H1 (cell line): ENCODE data around the gene HMCN1. TPM values are rescaled to one million over a fixed set of nuclear protein-coding genes. Genes with fewer than 3 reads are reported as not detected.

Experiments
- CTCF ChIA-PET: fragments of 300-600 bp; sonication (Branson Sonifier 250); formaldehyde crosslinking; loops from one replicate; lab custom pipeline; 2021; ENCODE audit not compliant: partially characterized antibody; lab: Charles Lee
- POLR2A ChIA-PET: fragments of 300-600 bp; sonication (Branson Sonifier 250); formaldehyde crosslinking; loops from one replicate; lab custom pipeline; 2021; ENCODE audit warnings: inconsistent platforms; ENCODE audit not compliant: partially characterized antibody; lab: Charles Lee
- DNase-seq, 2 experiments: peaks; one replicate each; pipeline versions ENCODE4 v3.0.0 to v3.0.0-alpha.2; 2010 to 2022; ENCODE audit warnings: low spot score in 2 of 2, low read depth in 1 of 2, mixed read lengths in 1 of 2
- FAIRE-seq: peaks from 2 replicates; lab custom pipeline; 2011; peaks lifted over from hg19 to GRCh38; lab: Jason Lieb, UNC
- H2AFZ ChIP-seq: 2 replicates; pipeline ENCODE4 v1.8.1; 2012; ENCODE audit warnings: low read length, inconsistent platforms
- H2AK5ac ChIP-seq: 2 replicates; pipeline ENCODE4 v1.6.1; 2013; ENCODE audit warnings: low read depth, low read length
- H2BK120ac ChIP-seq: replicated peaks from 2 replicates; pipeline ENCODE3; 2013; ENCODE audit warnings: low read depth, low read length, inconsistent platforms
- H2BK12ac ChIP-seq: 2 replicates; pipeline ENCODE4 v1.6.1; 2013; ENCODE audit warnings: low read depth, low read length
- H2BK15ac ChIP-seq: 2 replicates; pipeline ENCODE4 v1.6.1; 2013; ENCODE audit warnings: low read length
- H2BK20ac ChIP-seq: 2 replicates; pipeline ENCODE4 v1.6.1; 2013; ENCODE audit warnings: low read length
- H2BK5ac ChIP-seq: 2 replicates; pipeline ENCODE4 v1.6.1; 2013; ENCODE audit warnings: low read depth, low read length
- H3K14ac ChIP-seq: 2 replicates; pipeline ENCODE4 v1.6.1; 2013; ENCODE audit warnings: inconsistent platforms; ENCODE audit not compliant: insufficient read length
- H3K18ac ChIP-seq: 2 replicates; pipeline ENCODE4 v1.6.1; 2013; ENCODE audit warnings: low read length; ENCODE audit errors: extremely low read depth
- H3K23ac ChIP-seq: 2 replicates; pipeline ENCODE4 v1.6.1; 2013; ENCODE audit warnings: inconsistent platforms; ENCODE audit not compliant: insufficient read length
- H3K23me2 ChIP-seq: 2 replicates; pipeline ENCODE4 v1.6.1; 2013; ENCODE audit warnings: low read depth, low read length
- H3K27ac ChIP-seq: 2 replicates; pipeline ENCODE4 v1.6.1; 2011; ENCODE audit warnings: low read depth, low read length, inconsistent platforms
- H3K27me3 ChIP-seq, 4 experiments: replicated peaks in 1 of 4; 1 replicate in 1 of 4; 2 replicates in 3 of 4; pipeline versions ENCODE4 v1.6.1 to v1.8.1; 2011 to 2013; ENCODE audit warnings: low read length in 3 of 4, mild to moderate bottlenecking in 3 of 4, inconsistent platforms in 2 of 4, mixed read lengths in 2 of 4, moderate library complexity in 1 of 4; ENCODE audit not compliant: control insufficient read depth in 3 of 4, insufficient read depth in 3 of 4; ENCODE audit errors: extremely low read depth in 1 of 4
- H3K36me3 ChIP-seq, 4 experiments: 2 replicates each; pipeline versions ENCODE4 v1.6.1 to v1.8.1; 2011 to 2013; ENCODE audit warnings: mild to moderate bottlenecking in 4 of 4, low read length in 3 of 4, moderate library complexity in 2 of 4, control low read depth in 1 of 4, inconsistent platforms in 1 of 4; ENCODE audit not compliant: insufficient read depth in 4 of 4, control insufficient read depth in 2 of 4
- H3K4ac ChIP-seq: replicated peaks from 2 replicates; pipeline ENCODE3; 2013; ENCODE audit warnings: low read length, low read depth, mixed read lengths, inconsistent platforms; ENCODE audit not compliant: insufficient read length
- H3K4me1 ChIP-seq, 4 experiments: replicated peaks in 1 of 4; 1 replicate in 1 of 4; 2 replicates in 3 of 4; pipeline versions ENCODE4 v1.6.1 to v1.8.1; 2011 to 2013; ENCODE audit warnings: low read length in 3 of 4, inconsistent platforms in 2 of 4, mixed read lengths in 1 of 4; ENCODE audit not compliant: insufficient read depth in 4 of 4, control insufficient read depth in 3 of 4
- H3K4me2 ChIP-seq, 2 experiments: 2 replicates each; pipeline versions ENCODE4 v1.6.1 to v1.8.1; 2011 to 2013; ENCODE audit warnings: low read depth in 2 of 2, low read length in 2 of 2, control low read depth in 1 of 2, inconsistent platforms in 1 of 2, mild to moderate bottlenecking in 1 of 2; ENCODE audit not compliant: insufficient read depth in 1 of 2
- H3K4me3 ChIP-seq, 4 experiments: fragments of 200-600, 300-600 bp in 1 of 4; sonication (generic), shearing (Covaris generic), sonication (Bioruptor Twin) in 1 of 4; 2 replicates each; pipeline versions ENCODE4 v1.5.1 to v1.8.1; 2011 to 2016; ENCODE audit warnings: low read length in 4 of 4, low read depth in 3 of 4, control low read depth in 2 of 4, inconsistent platforms in 2 of 4, mild to moderate bottlenecking in 2 of 4, mixed read lengths in 1 of 4, moderate library complexity in 1 of 4; ENCODE audit not compliant: insufficient read depth in 2 of 4; ENCODE audit errors: extremely low read depth in 1 of 4
- H3K56ac ChIP-seq: replicated peaks from 2 replicates; pipeline ENCODE3; 2013; ENCODE audit warnings: low read depth, mild to moderate bottlenecking, mixed read lengths, low read length, inconsistent platforms; ENCODE audit not compliant: insufficient read length
- H3K79me1 ChIP-seq: 2 replicates; pipeline ENCODE4 v1.6.1; 2013; ENCODE audit warnings: low read depth, low read length, control low read depth
- H3K79me2 ChIP-seq, 2 experiments: 2 replicates each; pipeline versions ENCODE4 v1.6.1 to v1.8.1; 2012 to 2013; ENCODE audit warnings: low read length in 2 of 2, mild to moderate bottlenecking in 2 of 2, inconsistent platforms in 1 of 2; ENCODE audit not compliant: insufficient read depth in 2 of 2, control insufficient read depth in 1 of 2
- H3K9ac ChIP-seq, 4 experiments: replicated peaks in 1 of 4; 1 replicate in 1 of 4; 2 replicates in 3 of 4; pipeline versions ENCODE4 v1.6.1 to v1.8.1; 2011 to 2013; ENCODE audit warnings: low read depth in 3 of 4, low read length in 3 of 4, control low read depth in 2 of 4, mild to moderate bottlenecking in 2 of 4, moderate library complexity in 2 of 4, inconsistent platforms in 1 of 4; ENCODE audit errors: extremely low read depth in 1 of 4
- H3K9me3 ChIP-seq, 2 experiments: 2 replicates each; pipeline versions ENCODE4 v1.6.1 to v1.8.1; 2012 to 2013; ENCODE audit warnings: mild to moderate bottlenecking in 2 of 2, moderate library complexity in 2 of 2, control low read depth in 1 of 2, inconsistent platforms in 1 of 2, low read depth in 1 of 2, low read length in 1 of 2, mixed read lengths in 1 of 2; ENCODE audit not compliant: insufficient read depth in 2 of 2
- H4K20me1 ChIP-seq, 2 experiments: replicated peaks in 1 of 2; 2 replicates each; pipeline versions ENCODE3 to v1.8.1; 2011 to 2013; ENCODE audit warnings: inconsistent platforms in 2 of 2, low read length in 2 of 2, mild to moderate bottlenecking in 1 of 2; ENCODE audit not compliant: insufficient read depth in 2 of 2, control insufficient read depth in 1 of 2
- H4K5ac ChIP-seq: 2 replicates; pipeline ENCODE4 v1.6.1; 2013; ENCODE audit warnings: low read length, low read depth, mixed read lengths, inconsistent platforms; ENCODE audit not compliant: insufficient read length
- H4K8ac ChIP-seq: 2 replicates; pipeline ENCODE4 v1.8.0; 2013; ENCODE audit warnings: mild to moderate bottlenecking, moderate library complexity, low read length, inconsistent platforms; ENCODE audit not compliant: insufficient read depth; ENCODE audit errors: extremely low read depth
- H4K91ac ChIP-seq: replicated peaks from 2 replicates; pipeline ENCODE3; 2013; ENCODE audit warnings: low read length, mixed read lengths, inconsistent platforms; ENCODE audit not compliant: insufficient read length
- BCL11A ChIP-seq, 2 experiments: IDR thresholded peaks; one replicate each; pipeline ENCODE4 v1.6.1; 2011; ENCODE audit warnings: low read depth in 2 of 2, low read length in 2 of 2, mild to moderate bottlenecking in 2 of 2
- CHD2 ChIP-seq: IDR thresholded peaks from 2 replicates; pipeline ENCODE4 v1.6.1; 2012; ENCODE audit warnings: low read length, improper control_type of control experiment
- CREB1 ChIP-seq: IDR thresholded peaks from 2 replicates; pipeline ENCODE4 v1.6.1; 2012; ENCODE audit warnings: inconsistent platforms
- CTBP2 ChIP-seq: IDR thresholded peaks from 2 replicates; pipeline ENCODE4 v1.7.0; 2011; ENCODE audit warnings: borderline replicate concordance, mild to moderate bottlenecking, moderate library complexity, mixed read lengths, low read length; ENCODE audit not compliant: insufficient read depth, insufficient read length
- GABPA ChIP-seq: IDR thresholded peaks from 2 replicates; pipeline ENCODE4 v1.6.1; 2011; ENCODE audit warnings: mild to moderate bottlenecking, low read length, moderate library complexity, borderline replicate concordance; ENCODE audit not compliant: insufficient read depth
- JUND ChIP-seq: IDR thresholded peaks from 2 replicates; pipeline ENCODE4 v1.6.1; 2011; ENCODE audit warnings: mild to moderate bottlenecking, improper control_type of control experiment, low read length
- POLR2A ChIP-seq, 2 experiments: IDR thresholded peaks; 1 replicate in 1 of 2; 2 replicates in 1 of 2; pipeline ENCODE4 v1.6.1; 2011; ENCODE audit warnings: low read depth in 2 of 2, low read length in 2 of 2, mild to moderate bottlenecking in 2 of 2; ENCODE audit errors: control extremely low read depth in 1 of 2
- SRF ChIP-seq: IDR thresholded peaks from 2 replicates; pipeline ENCODE4 v1.6.1; 2011; ENCODE audit warnings: mild to moderate bottlenecking, low read depth, low read length, moderate library complexity
- TCF12 ChIP-seq: IDR thresholded peaks from 2 replicates; pipeline ENCODE4 v1.6.1; 2011; ENCODE audit warnings: low read depth, mild to moderate bottlenecking, low read length
- polyA plus RNA-seq, 7 experiments: library from polyadenylated mRNA; depleted of rRNA in 3 of 7; stranded (reverse) in 5 of 7; unstranded in 2 of 7; fragments of >200 nt in 5 of 7; fragments of 200-250 nt in 2 of 7; gene quantifications; 1 replicate in 5 of 7; 2 replicates in 1 of 7; 4 replicates in 1 of 7; pipeline versions ENCODE4 v1.2.1 to v1.2.3, GENCODE V29; 2011 to 2013; ENCODE audit warnings: missing spikeins in 2 of 7, mixed read lengths in 2 of 7
- total RNA-seq: library from RNA; stranded (reverse); fragmentation: NEBNext Ultra II Directional; extraction: Animal tissue kit (Norgen Biotek cat#: 25700); gene quantifications from 2 replicates; pipeline ENCODE4 v1.2.1, GENCODE V29; 2021
- TF ChIP-seq, protein P1 (sequence below), 3 experiments: IDR thresholded peaks; 1 replicate in 2 of 3; 2 replicates in 1 of 3; pipeline versions ENCODE4 v1.5.1 to v1.6.1; 2011; ENCODE audit warnings: low read length in 3 of 3, mild to moderate bottlenecking in 3 of 3, inconsistent platforms in 2 of 3, low read depth in 1 of 3, moderate library complexity in 1 of 3; ENCODE audit not compliant: insufficient read depth in 1 of 3; ENCODE audit errors: control extremely low read depth in 1 of 3

HMCN1 gene
- total and polyA plus RNA-seq, 2 of the 8 experiments (the other 6 are each of a cell fraction or from before 2014, with no cell fraction given): 13.8 to 14.6 TPM

DNA sequence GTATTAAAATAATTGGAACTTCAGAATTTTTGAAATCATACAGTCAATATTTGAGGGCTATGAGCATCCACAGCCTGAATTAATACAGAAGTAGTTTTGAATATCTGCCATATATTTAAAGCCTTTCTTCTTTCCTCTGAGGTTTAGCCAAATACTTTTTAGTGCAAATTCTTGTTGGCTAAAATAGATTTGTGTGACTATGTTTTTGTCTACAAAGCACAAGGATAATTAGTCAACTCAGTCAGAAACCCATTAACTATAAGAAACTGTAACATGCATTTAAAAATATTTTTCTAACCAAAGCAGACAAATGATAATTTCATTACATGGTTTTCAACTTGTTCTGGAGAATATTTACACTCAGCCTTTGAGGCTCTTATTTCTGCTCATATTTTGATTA is 408.7 kb downstream of the HMCN1 start:
- no peak overlapping the region for H3K4ac ChIP-seq
- no peak overlapping the region for H4K91ac ChIP-seq
- H2BK12ac ChIP-seq: no peak overlapping the region
- H2AFZ ChIP-seq: no peak overlapping the region
- H3K9ac ChIP-seq: no peak overlapping the region
- H4K20me1 ChIP-seq: no peaks in the 10 kb centered on the region
- no peak overlapping the region for H4K8ac ChIP-seq
- no peak overlapping the region for H3K4me2 ChIP-seq
- H2BK20ac ChIP-seq: no peak overlapping the region
- no peak overlapping the region for H3K27ac ChIP-seq
- H3K14ac ChIP-seq: no peak overlapping the region
- TF ChIP-seq POLR2A (IDR thresholded peaks at IDR 0.05; ENCODE audit: control extremely low read depth in 1 of 2, low read depth in 2 of 2, low read length in 2 of 2) (no peak), TCF12 (no peak), CHD2 (no peak), JUND (no peak), BCL11A (IDR thresholded peaks at IDR 0.05; ENCODE audit: low read depth in 2 of 2, low read length in 2 of 2) (no peak), SRF (no peak), CTBP2 (no peak), GABPA (no peak), CREB1 (no peak)
- TF ChIP-seq, protein P1, sequence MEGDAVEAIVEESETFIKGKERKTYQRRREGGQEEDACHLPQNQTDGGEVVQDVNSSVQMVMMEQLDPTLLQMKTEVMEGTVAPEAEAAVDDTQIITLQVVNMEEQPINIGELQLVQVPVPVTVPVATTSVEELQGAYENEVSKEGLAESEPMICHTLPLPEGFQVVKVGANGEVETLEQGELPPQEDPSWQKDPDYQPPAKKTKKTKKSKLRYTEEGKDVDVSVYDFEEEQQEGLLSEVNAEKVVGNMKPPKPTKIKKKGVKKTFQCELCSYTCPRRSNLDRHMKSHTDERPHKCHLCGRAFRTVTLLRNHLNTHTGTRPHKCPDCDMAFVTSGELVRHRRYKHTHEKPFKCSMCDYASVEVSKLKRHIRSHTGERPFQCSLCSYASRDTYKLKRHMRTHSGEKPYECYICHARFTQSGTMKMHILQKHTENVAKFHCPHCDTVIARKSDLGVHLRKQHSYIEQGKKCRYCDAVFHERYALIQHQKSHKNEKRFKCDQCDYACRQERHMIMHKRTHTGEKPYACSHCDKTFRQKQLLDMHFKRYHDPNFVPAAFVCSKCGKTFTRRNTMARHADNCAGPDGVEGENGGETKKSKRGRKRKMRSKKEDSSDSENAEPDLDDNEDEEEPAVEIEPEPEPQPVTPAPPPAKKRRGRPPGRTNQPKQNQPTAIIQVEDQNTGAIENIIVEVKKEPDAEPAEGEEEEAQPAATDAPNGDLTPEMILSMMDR (IDR thresholded peaks at IDR 0.05; ENCODE audit: control extremely low read depth in 1 of 3, insufficient read depth in 1 of 3, low read depth in 1 of 3, low read length in 3 of 3): no peak
- no peak overlapping the region for H2AK5ac ChIP-seq
- no peak overlapping the region for H3K4me3 ChIP-seq
- no peak overlapping the region for H4K5ac ChIP-seq
- H3K9me3 ChIP-seq: peaks cover 0 to 3% of the 10 kb centered on the region in 2 experiments; a peak in 1 of 4 replicates
- ChIA-PET CTCF (interaction anchor here (2.3 kb wide), 1 partner anchor 12 kb away, joined by 9 read pairs; no protein-coding TSS in a partner anchor), POLR2A (no interaction called here)
- H3K18ac ChIP-seq: no peak overlapping the region
- no peaks in the 10 kb centered on the region for H3K79me1 ChIP-seq
- H3K36me3 ChIP-seq: no peaks in the 10 kb centered on the region
- H3K4me1 ChIP-seq: no peaks in the 10 kb centered on the region
- no peak overlapping the region for H3K23ac ChIP-seq
- no peaks in the 10 kb centered on the region for H3K27me3 ChIP-seq
- FAIRE-seq (no peak), DNase-seq (no peak)
- H2BK120ac ChIP-seq: no peak overlapping the region
- H3K23me2 ChIP-seq: no peaks in the 10 kb centered on the region
- no peaks in the 10 kb centered on the region for H3K79me2 ChIP-seq
- H3K56ac ChIP-seq: no peak overlapping the region
- no peak overlapping the region for H2BK15ac ChIP-seq
- no peak overlapping the region for H2BK5ac ChIP-seq
